ENCODE measurements around the gene ARHGAP26. TPM values are rescaled to one million over a fixed set of nuclear protein-coding genes. Genes with fewer than 3 reads are reported as not detected.

The ARHGAP26 gene
- total and polyA plus RNA-seq, 5 donors = 13.2 to 56.9 (median 47.0) TPM

- DNase-seq = no peak
- intact Hi-C loops (cut with DNase I) = no loop called here
- 94% methylated on average over 4 of the region's 4 CpGs for WGBS
- no peak for ATAC-seq
- Histone ChIP-seq H3K27me3 (ENCODE audit: control insufficient read depth, insufficient read depth) (no peaks in the 10 kb centered on the region), H3K4me3 (ENCODE audit: low read length) (no peak overlapping the region), H3K27ac (ENCODE audit: low read length) (no peak overlapping the region), H3K4me1 (ENCODE audit: control insufficient read depth, insufficient read depth, low read length) (peaks cover 6% of the 10 kb centered on the region), H3K9me3 (ENCODE audit: control insufficient read depth, low read length) (no peaks in the 10 kb centered on the region)
Measured at GRCh38 chr5:143147383-143147782, 377.2 kb downstream of the ARHGAP26 start.

- H3K27ac ChIP-seq (ENCODE audit: low read length) = no peak overlapping the region
Measured at GRCh38 chr5:143147902-143148301, 377.7 kb downstream of the ARHGAP26 start.

GRCh38 chr5:143148771-143149170 lies 378.6 kb downstream of the ARHGAP26 start:
- ATAC-seq = no peak
- 92% methylated on average over 3 of the region's 3 CpGs for WGBS
- H3K4me1 ChIP-seq (ENCODE audit: control insufficient read depth, insufficient read depth, low read length) = peaks cover 3% of the 10 kb centered on the region
- no peak for DNase-seq
- intact Hi-C loops (cut with DNase I) = no loop called here
- no peak overlapping the region for H3K27ac ChIP-seq (ENCODE audit: low read length)
- H3K27me3 ChIP-seq (ENCODE audit: control insufficient read depth, insufficient read depth) = no peaks in the 10 kb centered on the region
- H3K9me3 ChIP-seq (ENCODE audit: control insufficient read depth, low read length) = no peaks in the 10 kb centered on the region
- H3K4me3 ChIP-seq (ENCODE audit: low read length) = no peak overlapping the region

More at GRCh38 chr5:143147902-143148301, 377.7 kb downstream of the ARHGAP26 start:
- H3K27me3 ChIP-seq (ENCODE audit: control insufficient read depth, insufficient read depth) = no peaks in the 10 kb centered on the region
- peaks cover 6% of the 10 kb centered on the region for H3K4me1 ChIP-seq (ENCODE audit: control insufficient read depth, insufficient read depth, low read length)
- ATAC-seq (no peak), DNase-seq (no peak)
- no peaks in the 10 kb centered on the region for H3K9me3 ChIP-seq (ENCODE audit: control insufficient read depth, low read length)
- 85% methylated on average over 6 of the region's 6 CpGs for WGBS
- intact Hi-C loops (cut with DNase I) = no loop called here
- H3K4me3 ChIP-seq (ENCODE audit: low read length) = no peak overlapping the region

GRCh38 chr5:143149759-143150158 lies 379.6 kb downstream of the ARHGAP26 start:
- peaks cover 3% of the 10 kb centered on the region for H3K4me1 ChIP-seq (ENCODE audit: control insufficient read depth, insufficient read depth, low read length)
- ATAC-seq = no peak
- intact Hi-C loops (cut with DNase I) = no loop called here
- no peaks in the 10 kb centered on the region for H3K9me3 ChIP-seq (ENCODE audit: control insufficient read depth, low read length)
- no peak overlapping the region for H3K4me3 ChIP-seq (ENCODE audit: low read length)
- H3K27me3 ChIP-seq (ENCODE audit: control insufficient read depth, insufficient read depth) = no peaks in the 10 kb centered on the region
- H3K27ac ChIP-seq (ENCODE audit: low read length) = no peak overlapping the region
- DNase-seq = no peak

- Histone ChIP-seq H3K9me3 (ENCODE audit: control insufficient read depth, low read length) (no peaks in the 10 kb centered on the region), H3K4me1 (ENCODE audit: control insufficient read depth, insufficient read depth, low read length) (peaks cover 3% of the 10 kb centered on the region), H3K27ac (ENCODE audit: low read length) (no peak overlapping the region), H3K27me3 (ENCODE audit: control insufficient read depth, insufficient read depth) (no peaks in the 10 kb centered on the region), H3K4me3 (ENCODE audit: low read length) (no peak overlapping the region)
- intact Hi-C loops (cut with DNase I) = no loop called here
- DNase-seq (no peak), ATAC-seq (no peak)
- WGBS = 87% methylated on average over 3 of the region's 3 CpGs
Measured at GRCh38 chr5:143151056-143151700, 381.0 kb downstream of the ARHGAP26 start.

- Histone ChIP-seq H3K27me3 (ENCODE audit: control insufficient read depth, insufficient read depth) (no peaks in the 10 kb centered on the region), H3K9me3 (ENCODE audit: control insufficient read depth, low read length) (no peaks in the 10 kb centered on the region), H3K4me3 (ENCODE audit: low read length) (no peak overlapping the region), H3K27ac (ENCODE audit: low read length) (no peak overlapping the region), H3K4me1 (ENCODE audit: control insufficient read depth, insufficient read depth, low read length) (peaks cover 3% of the 10 kb centered on the region)
- WGBS = 98% methylated on average over 2 of the region's 2 CpGs
- DNase-seq (no peak), ATAC-seq (no peak)
- intact Hi-C loops (cut with DNase I) = no loop called here
Measured at GRCh38 chr5:143152445-143152844, 382.3 kb downstream of the ARHGAP26 start.

GRCh38 chr5:143153332-143154119 lies 383.3 kb downstream of the ARHGAP26 start:
- Histone ChIP-seq H3K27ac (ENCODE audit: low read length) (peak overlapping the region; percentile 14), H3K27me3 (ENCODE audit: control insufficient read depth, insufficient read depth) (no peaks in the 10 kb centered on the region), H3K4me3 (ENCODE audit: low read length) (no peak overlapping the region), H3K9me3 (ENCODE audit: control insufficient read depth, low read length) (no peaks in the 10 kb centered on the region), H3K4me1 (ENCODE audit: control insufficient read depth, insufficient read depth, low read length) (peaks cover 3% of the 10 kb centered on the region)
- WGBS = 55% methylated on average over 7 of the region's 7 CpGs
- DNase-seq (peak; percentile 79 to 93 (median 86)), ATAC-seq (peak; percentile 85 to 91)
- intact Hi-C loops (cut with DNase I) = no loop called here

- Histone ChIP-seq H3K4me1 (ENCODE audit: control insufficient read depth, insufficient read depth, low read length) (peaks cover 3% of the 10 kb centered on the region), H3K27ac (ENCODE audit: low read length) (peak overlapping the region; percentile 94), H3K27me3 (ENCODE audit: control insufficient read depth, insufficient read depth) (no peaks in the 10 kb centered on the region), H3K9me3 (ENCODE audit: control insufficient read depth, low read length) (no peaks in the 10 kb centered on the region), H3K4me3 (ENCODE audit: low read length) (no peak overlapping the region)
- WGBS = 71% methylated on average over 5 of the region's 5 CpGs
- DNase-seq = no peak
- intact Hi-C loops (cut with DNase I) = no loop called here
- peak in 1 of 2 donors; percentile 42 for ATAC-seq
Measured at GRCh38 chr5:143154510-143155370, 384.6 kb downstream of the ARHGAP26 start.

GRCh38 chr5:143155455-143155854 lies 385.3 kb downstream of the ARHGAP26 start:
- ATAC-seq (peak in 1 of 2 donors; percentile 48), DNase-seq (no peak)
- Histone ChIP-seq H3K4me3 (ENCODE audit: low read length) (no peak overlapping the region), H3K27me3 (ENCODE audit: control insufficient read depth, insufficient read depth) (no peaks in the 10 kb centered on the region), H3K4me1 (ENCODE audit: control insufficient read depth, insufficient read depth, low read length) (peaks cover 3% of the 10 kb centered on the region), H3K27ac (ENCODE audit: low read length) (peak overlapping the region; percentile 94), H3K9me3 (ENCODE audit: control insufficient read depth, low read length) (no peaks in the 10 kb centered on the region)
- intact Hi-C loops (cut with DNase I) = no loop called here
- 54% methylated on average over 3 of the region's 3 CpGs for WGBS

- Histone ChIP-seq H3K27ac (ENCODE audit: low read length) (peak overlapping the region; percentile 32), H3K4me3 (ENCODE audit: low read length) (no peak overlapping the region), H3K27me3 (ENCODE audit: control insufficient read depth, insufficient read depth) (no peaks in the 10 kb centered on the region), H3K9me3 (ENCODE audit: control insufficient read depth, low read length) (no peaks in the 10 kb centered on the region), H3K4me1 (ENCODE audit: control insufficient read depth, insufficient read depth, low read length) (peaks cover 3% of the 10 kb centered on the region)
- DNase-seq (no peak), ATAC-seq (no peak)
- whole genome bisulfite sequencing = 67% methylated on average over 1 of the region's 1 CpG
- intact Hi-C loops (cut with DNase I) = no loop called here
Measured at GRCh38 chr5:143156086-143156485, 385.9 kb downstream of the ARHGAP26 start.

GRCh38 chr5:143156572-143156971 lies 386.4 kb downstream of the ARHGAP26 start:
- 63% methylated on average over 4 of the region's 4 CpGs for WGBS
- intact Hi-C loops (cut with DNase I) = no loop called here
- DNase-seq = no peak
- Histone ChIP-seq H3K27ac (ENCODE audit: low read length) (no peak overlapping the region), H3K4me3 (ENCODE audit: low read length) (no peak overlapping the region), H3K9me3 (ENCODE audit: control insufficient read depth, low read length) (no peaks in the 10 kb centered on the region), H3K27me3 (ENCODE audit: control insufficient read depth, insufficient read depth) (no peaks in the 10 kb centered on the region), H3K4me1 (ENCODE audit: control insufficient read depth, insufficient read depth, low read length) (peaks cover 3% of the 10 kb centered on the region)
- peak in 1 of 2 donors; percentile 7 for ATAC-seq
